ENCODE results near the gene KCNK5.

KCNK5 gene

DNA sequence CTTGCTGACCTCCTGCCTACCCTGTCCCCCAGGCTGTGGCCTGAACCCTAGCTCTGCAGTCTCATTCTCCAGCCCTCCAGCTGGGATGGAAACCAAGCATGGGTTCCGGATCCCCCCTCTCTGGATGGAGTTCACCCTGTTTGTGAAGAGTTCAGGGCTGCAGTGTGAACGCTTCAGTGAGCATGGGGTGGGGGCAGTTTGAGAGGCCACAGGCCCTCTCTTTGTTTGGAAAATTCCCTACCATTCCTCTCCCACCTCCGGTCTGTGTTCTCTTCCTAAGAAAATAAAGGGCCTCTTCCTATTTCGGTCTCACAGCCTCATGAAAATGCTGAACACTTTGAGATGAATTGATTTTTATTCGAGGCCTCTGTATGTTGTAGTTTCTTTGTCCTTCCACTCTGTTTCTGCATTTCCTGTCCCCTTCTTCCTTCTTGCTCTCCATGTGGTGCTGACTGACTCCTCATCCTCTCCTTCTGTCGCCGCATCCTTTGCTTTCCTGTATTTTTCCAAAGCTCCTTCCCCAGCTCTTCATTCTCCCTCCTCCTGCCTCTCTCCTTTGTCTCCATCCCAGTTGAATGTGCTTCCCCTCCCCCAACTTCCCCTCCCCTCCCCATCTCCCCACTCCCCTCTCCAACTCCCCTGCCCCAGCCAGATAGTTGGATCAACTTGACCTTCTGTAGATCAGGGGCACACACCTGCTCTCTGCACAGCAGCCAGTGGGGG is 2.4 kb upstream of the KCNK5 start:
- H3K9me3 ChIP-seq (ENCODE audit: insufficient read depth, low read length): no peaks in the 10 kb centered on the region
- no peaks in the 10 kb centered on the region for H3K79me2 ChIP-seq (ENCODE audit: insufficient read depth, low read length)
- H3K9ac ChIP-seq (ENCODE audit: low read length): no peak overlapping the region
- H3K27me3 ChIP-seq (ENCODE audit: low read length): no peaks in the 10 kb centered on the region
- no peak overlapping the region for H3K4me3 ChIP-seq (ENCODE audit: insufficient read depth, low read length, poor library complexity, severe bottlenecking)
- H3K36me3 ChIP-seq (ENCODE audit: low read length): no peaks in the 10 kb centered on the region
- no peak overlapping the region for H2AFZ ChIP-seq (ENCODE audit: low read depth, low read length, severe bottlenecking)
- no peaks in the 10 kb centered on the region for H3F3A ChIP-seq (ENCODE audit: insufficient read depth)
- no peak overlapping the region for H3K4me2 ChIP-seq (ENCODE audit: low read depth, low read length, poor library complexity, severe bottlenecking)
- H3K27ac ChIP-seq (ENCODE audit: low read depth, low read length): no peak overlapping the region
- no peak for TF ChIP-seq EZH2phosphoT487 (conservative IDR thresholded peaks at IDR 0.05; ENCODE audit: low read length)
- TF ChIP-seq, protein P1, sequence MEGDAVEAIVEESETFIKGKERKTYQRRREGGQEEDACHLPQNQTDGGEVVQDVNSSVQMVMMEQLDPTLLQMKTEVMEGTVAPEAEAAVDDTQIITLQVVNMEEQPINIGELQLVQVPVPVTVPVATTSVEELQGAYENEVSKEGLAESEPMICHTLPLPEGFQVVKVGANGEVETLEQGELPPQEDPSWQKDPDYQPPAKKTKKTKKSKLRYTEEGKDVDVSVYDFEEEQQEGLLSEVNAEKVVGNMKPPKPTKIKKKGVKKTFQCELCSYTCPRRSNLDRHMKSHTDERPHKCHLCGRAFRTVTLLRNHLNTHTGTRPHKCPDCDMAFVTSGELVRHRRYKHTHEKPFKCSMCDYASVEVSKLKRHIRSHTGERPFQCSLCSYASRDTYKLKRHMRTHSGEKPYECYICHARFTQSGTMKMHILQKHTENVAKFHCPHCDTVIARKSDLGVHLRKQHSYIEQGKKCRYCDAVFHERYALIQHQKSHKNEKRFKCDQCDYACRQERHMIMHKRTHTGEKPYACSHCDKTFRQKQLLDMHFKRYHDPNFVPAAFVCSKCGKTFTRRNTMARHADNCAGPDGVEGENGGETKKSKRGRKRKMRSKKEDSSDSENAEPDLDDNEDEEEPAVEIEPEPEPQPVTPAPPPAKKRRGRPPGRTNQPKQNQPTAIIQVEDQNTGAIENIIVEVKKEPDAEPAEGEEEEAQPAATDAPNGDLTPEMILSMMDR (IDR thresholded peaks at IDR 0.05; ENCODE audit: insufficient read depth, low read length, poor library complexity, severe bottlenecking): no peak
- H4K20me1 ChIP-seq (ENCODE audit: low read depth, low read length): no peaks in the 10 kb centered on the region
- H3K9me2 ChIP-seq (replicated peaks; ENCODE audit: insufficient read depth, low read length): no peaks in the 10 kb centered on the region

DNA sequence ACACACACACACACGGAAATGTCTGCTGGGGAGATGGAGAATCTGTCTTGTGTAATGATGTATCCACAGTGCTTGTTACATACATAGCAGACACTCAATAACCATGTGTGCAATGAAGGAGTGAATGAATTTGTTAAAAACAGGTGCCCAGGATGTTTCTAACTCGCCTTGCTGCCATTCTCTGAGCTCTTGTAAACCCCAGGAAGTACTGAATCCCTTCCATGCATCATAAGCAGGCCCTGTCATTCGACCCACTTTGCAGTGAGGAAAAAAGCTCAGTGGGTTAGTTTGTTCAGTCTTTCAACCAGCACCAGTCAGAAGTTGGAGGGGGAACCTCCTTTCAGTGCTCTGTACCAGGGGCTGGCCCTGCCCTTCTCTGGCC is 1.4 kb upstream of the KCNK5 start:
- no peaks in the 10 kb centered on the region for H3K9me2 ChIP-seq (replicated peaks; ENCODE audit: insufficient read depth, low read length)
- H3K9ac ChIP-seq (ENCODE audit: low read length): no peak overlapping the region
- TF ChIP-seq EZH2phosphoT487 (conservative IDR thresholded peaks at IDR 0.05; ENCODE audit: low read length): no peak
- TF ChIP-seq, protein P1 (IDR thresholded peaks at IDR 0.05; ENCODE audit: insufficient read depth, low read length, poor library complexity, severe bottlenecking): no peak
- no peak overlapping the region for H2AFZ ChIP-seq (ENCODE audit: low read depth, low read length, severe bottlenecking)
- no peaks in the 10 kb centered on the region for H3K79me2 ChIP-seq (ENCODE audit: insufficient read depth, low read length)
- H3K36me3 ChIP-seq (ENCODE audit: low read length): no peaks in the 10 kb centered on the region
- no peaks in the 10 kb centered on the region for H4K20me1 ChIP-seq (ENCODE audit: low read depth, low read length)
- no peaks in the 10 kb centered on the region for H3F3A ChIP-seq (ENCODE audit: insufficient read depth)
- H3K4me3 ChIP-seq (ENCODE audit: insufficient read depth, low read length, poor library complexity, severe bottlenecking): no peak overlapping the region
- no peaks in the 10 kb centered on the region for H3K9me3 ChIP-seq (ENCODE audit: insufficient read depth, low read length)
- no peaks in the 10 kb centered on the region for H3K27me3 ChIP-seq (ENCODE audit: low read length)
- no peak overlapping the region for H3K27ac ChIP-seq (ENCODE audit: low read depth, low read length)
- H3K4me2 ChIP-seq (ENCODE audit: low read depth, low read length, poor library complexity, severe bottlenecking): no peak overlapping the region

DNA sequence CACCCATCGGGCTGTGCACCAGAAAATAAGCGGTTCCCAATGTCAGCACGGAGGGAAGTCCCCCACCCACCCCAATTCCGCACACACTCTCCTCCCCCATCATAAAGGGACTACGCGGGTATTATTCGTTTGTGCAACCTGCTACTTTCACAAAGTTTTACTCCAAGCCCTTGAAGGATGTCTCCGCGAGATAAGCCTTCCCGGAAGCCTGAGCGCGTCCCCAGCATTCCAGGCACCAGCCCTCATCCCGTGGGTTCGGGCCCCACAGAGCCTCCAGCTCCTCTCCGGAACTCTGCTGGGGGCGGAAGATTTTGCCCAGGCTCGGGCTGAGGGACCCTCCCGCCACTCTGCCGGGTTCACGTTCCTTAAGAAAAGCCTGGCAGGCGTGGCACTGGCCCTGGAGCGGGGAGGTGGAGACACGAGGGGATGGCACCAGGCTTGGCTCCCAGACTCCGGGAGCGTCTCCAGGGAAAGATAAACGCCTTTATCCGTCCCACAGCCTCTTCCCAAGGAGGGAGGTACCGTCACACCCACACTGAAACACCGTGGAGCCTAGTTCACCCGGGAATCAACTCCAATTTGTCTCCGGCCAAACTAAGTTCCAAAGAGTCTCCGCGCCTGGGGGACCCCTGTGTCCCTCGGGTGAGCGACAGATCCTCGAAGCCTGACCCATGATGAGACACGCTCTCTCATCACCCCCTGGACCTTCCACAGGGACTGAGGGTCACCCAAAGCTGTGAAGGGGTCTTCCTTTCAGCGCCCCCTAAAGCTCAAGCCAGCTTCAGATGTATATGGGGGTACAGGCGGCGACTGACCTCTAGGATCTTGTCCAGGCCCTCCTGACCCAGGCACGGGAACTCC is 934 bp downstream of the KCNK5 start:
- H3K27ac ChIP-seq (ENCODE audit: low read depth, low read length): no peak overlapping the region
- H4K20me1 ChIP-seq (ENCODE audit: low read depth, low read length): no peaks in the 10 kb centered on the region
- no peak overlapping the region for H3K4me2 ChIP-seq (ENCODE audit: low read depth, low read length, poor library complexity, severe bottlenecking)
- no peaks in the 10 kb centered on the region for H3K9me3 ChIP-seq (ENCODE audit: insufficient read depth, low read length)
- no peaks in the 10 kb centered on the region for H3K36me3 ChIP-seq (ENCODE audit: low read length)
- no peaks in the 10 kb centered on the region for H3F3A ChIP-seq (ENCODE audit: insufficient read depth)
- no peak overlapping the region for H2AFZ ChIP-seq (ENCODE audit: low read depth, low read length, severe bottlenecking)
- H3K9me2 ChIP-seq (replicated peaks; ENCODE audit: insufficient read depth, low read length): no peaks in the 10 kb centered on the region
- H3K4me3 ChIP-seq (ENCODE audit: insufficient read depth, low read length, poor library complexity, severe bottlenecking): no peak overlapping the region
- H3K9ac ChIP-seq (ENCODE audit: low read length): no peak overlapping the region
- no peaks in the 10 kb centered on the region for H3K27me3 ChIP-seq (ENCODE audit: low read length)
- H3K79me2 ChIP-seq (ENCODE audit: insufficient read depth, low read length): no peaks in the 10 kb centered on the region
- no peak for TF ChIP-seq EZH2phosphoT487 (conservative IDR thresholded peaks at IDR 0.05; ENCODE audit: low read length)
- TF ChIP-seq, protein P1 (IDR thresholded peaks at IDR 0.05; ENCODE audit: insufficient read depth, low read length, poor library complexity, severe bottlenecking): no peak
